GM21825 (cell line): ENCODE results near the gene ADGRG6.
"Not testable (repeated sequence)": the region's sequence is repeated elsewhere in the genome, so short reads cannot be mapped to it uniquely, and the experiment has no call there.

Experiments used
- ATAC-seq: cut with Tn5 transposase; IDR thresholded peaks from one replicate; pipeline ENCODE4 v1.9.1; 2021; ENCODE audit warnings: mild to moderate bottlenecking, moderate library complexity; ENCODE audit not compliant: unreplicated experiment

Gene ADGRG6

GRCh38 chr6:142404751-142405150 lies 102.9 kb downstream of the ADGRG6 start:
- no peak for ATAC-seq

- no peak for ATAC-seq
Observed at GRCh38 chr6:142406131-142406530, 104.3 kb downstream of the ADGRG6 start.

DNA sequence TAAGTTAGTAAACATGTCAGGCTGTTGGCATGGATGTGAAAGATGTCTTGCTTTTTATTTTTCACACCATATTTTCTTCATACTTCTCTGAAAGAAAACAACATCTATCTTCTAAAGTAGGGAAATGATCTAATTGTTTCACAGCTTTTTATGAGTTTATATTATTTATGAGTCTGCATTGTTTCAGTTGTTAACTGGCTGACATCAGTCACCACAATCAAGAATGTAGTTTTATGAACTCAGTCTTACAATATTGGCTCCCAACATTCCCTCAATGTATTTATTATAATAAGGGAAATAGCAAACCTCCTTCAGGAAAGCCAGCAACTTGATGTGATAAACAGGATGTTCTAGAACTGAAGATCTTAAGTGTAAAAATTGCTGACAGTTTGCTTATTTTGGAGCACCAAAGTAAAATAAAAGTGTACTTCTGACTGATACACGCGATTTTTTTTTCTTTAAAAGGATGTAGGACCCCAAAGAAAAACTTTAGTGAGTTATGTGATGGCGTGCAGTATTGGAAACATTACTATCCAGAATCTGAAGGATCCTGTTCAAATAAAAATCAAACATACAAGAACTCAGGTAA lies 106.0 kb downstream of the ADGRG6 start:
- no peak for ATAC-seq

DNA sequence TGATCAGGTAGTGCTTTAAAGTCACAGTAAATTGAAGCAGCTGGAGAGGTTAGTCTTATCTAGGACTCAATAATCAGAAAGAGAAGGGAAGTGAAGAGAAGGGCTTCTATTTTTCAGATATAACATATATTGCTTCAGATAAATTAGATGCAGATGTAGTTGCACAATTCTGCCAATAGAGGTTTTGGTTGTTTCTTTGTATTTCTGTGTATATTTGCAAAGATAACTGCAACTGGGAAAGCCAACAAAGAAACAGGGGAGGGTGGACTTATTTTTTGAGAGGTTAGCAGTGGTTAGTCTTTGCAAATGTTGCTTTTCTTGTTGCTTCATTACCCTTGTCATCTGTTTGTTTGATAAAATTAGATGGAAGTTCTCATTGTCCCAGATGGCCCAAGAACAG lies 106.6 kb downstream of the ADGRG6 start:
- ATAC-seq, result no peak

DNA sequence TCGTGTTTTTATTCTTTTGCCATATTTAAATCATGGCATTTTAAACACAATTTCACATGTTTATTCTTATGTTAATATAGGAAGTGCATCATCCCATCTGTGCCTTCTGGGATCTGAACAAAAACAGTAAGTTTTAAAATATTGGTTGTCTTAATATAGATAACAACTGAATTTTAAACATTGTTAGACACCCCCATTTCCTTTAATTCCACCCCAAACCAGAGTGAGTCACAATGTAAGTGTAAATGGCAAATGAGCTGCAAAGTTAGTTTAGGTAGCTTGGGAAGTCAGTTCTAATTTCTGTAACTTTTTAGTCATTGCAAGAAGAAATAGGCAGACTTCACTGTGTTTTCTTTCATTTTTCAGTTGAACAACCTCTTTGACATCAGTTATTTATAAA lies 108.0 kb downstream of the ADGRG6 start:
- no peak for ATAC-seq

- no peak for ATAC-seq
Observed at GRCh38 chr6:142411145-142411544, 109.3 kb downstream of the ADGRG6 start.

- no peak for ATAC-seq
Observed at GRCh38 chr6:142412241-142412640, 110.4 kb downstream of the ADGRG6 start.

GRCh38 chr6:142412658-142413057 lies 110.9 kb downstream of the ADGRG6 start:
- ATAC-seq, result no peak

- ATAC-seq, result no peak
Observed at GRCh38 chr6:142413111-142413510, 111.3 kb downstream of the ADGRG6 start.

GRCh38 chr6:142414462-142415250 lies 112.8 kb downstream of the ADGRG6 start:
- ATAC-seq, result no peak

DNA sequence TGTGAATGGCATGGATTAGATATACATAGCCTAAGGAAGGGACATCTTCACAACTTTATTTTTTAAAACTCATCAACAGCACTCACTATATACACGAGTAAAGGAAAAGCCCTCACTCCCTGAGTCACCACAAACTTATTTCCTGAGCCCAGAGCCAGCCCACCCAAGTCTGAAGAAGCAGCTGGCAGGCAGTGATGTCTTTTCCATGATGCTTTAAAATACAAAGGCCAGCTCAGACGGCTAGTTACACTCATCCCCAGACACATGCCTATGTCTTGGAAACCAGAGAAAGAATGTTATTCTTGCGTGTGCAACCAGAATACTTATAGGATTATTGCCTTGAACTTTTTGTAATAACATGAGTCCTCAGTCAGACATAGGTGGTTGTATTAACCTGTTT lies 114.4 kb downstream of the ADGRG6 start:
- ATAC-seq, result no peak

DNA sequence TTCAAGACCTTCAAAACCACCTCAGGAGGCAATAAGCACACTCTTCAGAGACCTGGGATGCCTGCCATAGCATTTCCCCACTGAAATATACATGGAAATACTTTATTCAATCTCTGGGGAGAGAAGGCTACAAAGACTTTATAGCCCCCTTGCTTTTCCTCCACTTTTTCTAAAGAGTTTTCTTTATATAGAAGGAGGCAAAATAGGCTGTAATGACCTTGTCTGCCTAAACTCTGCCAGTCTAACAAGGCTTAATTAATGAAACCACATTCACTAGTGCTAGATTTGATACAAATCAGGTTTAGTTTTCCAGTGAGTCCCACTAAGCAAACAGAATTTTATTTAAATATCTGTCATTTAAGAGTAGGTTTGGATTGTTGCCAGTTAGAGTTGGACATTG lies 114.9 kb downstream of the ADGRG6 start:
- no peak for ATAC-seq

DNA sequence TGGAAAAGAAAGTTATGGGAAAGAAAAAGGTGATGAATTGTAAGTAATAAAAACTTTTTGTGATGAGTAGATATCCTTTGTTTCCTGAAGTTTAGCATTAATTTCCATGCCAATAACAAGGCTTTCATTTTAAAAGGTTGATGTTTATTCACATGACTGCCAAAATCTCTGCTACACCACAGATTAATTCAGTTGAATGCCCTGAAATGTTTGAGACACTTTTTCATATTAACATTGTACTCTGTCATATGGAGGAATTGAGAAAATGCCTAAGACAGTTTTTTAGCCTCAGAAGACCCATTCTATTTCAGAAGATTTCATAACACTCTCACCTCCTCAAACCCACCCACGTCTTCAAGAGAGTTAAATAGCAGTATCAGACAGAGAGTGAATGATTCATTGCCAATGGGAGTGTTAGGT lies 115.5 kb downstream of the ADGRG6 start:
- ATAC-seq, result no peak

DNA sequence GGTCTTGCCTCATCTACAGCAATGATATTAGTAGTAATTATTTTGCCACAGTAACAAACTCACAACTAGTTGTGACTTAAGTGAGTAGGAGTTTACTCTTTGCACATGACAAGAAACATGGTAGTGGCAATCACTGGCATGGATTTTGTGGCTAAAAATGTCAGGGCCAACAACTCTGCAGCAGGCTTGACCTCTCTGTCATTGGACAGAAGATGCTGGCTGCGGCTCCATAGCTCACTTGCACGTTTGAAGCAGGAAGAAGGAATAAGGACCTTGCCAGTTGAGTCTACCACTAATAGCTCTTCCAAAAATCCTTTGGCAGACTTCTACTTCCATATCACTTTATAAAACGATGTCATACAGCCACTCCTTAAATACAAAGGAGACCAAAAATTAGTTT lies 117.3 kb downstream of the ADGRG6 start:
- ATAC-seq, result no peak

DNA sequence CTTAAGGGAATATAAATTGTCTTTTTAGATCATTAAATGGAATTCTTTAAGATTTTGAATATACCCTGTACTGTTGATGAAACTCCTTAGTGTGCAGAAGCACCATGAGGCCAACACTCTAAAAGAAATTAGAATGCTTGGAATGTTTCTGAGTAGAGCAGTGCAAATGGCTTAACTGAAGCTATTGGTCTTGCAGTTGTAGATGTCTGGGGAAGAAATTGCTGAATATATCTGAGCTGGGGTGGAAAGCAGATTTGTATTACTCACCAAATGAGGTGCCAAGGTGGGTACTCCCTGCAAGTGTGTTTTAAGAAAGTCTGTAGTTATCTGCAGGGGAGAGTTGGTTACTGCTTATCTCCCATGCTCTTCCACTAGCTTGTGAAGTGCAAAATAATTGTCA lies 119.0 kb downstream of the ADGRG6 start:
- no peak for ATAC-seq

DNA sequence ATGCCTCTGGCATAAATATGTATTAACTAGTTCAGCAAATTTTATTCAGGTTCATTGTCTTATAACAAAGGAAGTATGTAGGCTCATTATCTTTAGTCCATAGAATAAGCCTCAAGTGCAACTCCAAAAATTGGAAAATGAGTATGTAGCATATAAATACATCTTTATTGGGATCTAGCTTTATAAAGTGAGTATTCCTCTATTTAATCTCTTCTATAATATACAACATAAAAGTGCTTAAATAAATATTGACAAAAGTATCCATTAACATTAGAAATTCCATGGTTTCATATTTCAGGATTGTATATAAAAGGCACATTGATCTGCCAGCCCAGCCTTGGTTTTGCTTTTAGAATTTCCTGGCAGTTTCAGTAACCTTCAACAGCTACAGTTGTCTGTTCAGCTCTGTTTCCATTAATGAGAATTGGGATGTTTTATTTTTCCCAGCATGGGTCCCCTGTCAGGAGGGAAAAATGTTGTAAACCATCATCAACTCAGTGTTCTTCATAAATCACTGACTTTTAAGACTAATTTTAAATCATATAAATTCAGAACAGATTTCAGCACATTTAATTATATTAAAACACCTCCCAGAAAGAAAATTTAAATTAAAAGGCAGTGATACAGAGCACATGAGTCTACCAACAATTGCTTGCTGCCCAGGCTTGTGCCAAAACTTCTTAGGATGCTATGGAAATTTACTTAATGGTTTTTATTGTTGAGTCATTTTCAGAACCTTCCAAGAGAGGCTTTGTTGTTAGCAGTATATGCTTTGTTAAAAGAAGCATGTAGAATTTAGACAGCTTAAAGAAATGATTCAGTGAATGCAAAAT lies 119.7 kb downstream of the ADGRG6 start:
- ATAC-seq, result no peak

GRCh38 chr6:142426444-142427132 lies 124.8 kb downstream of the ADGRG6 start:
- not testable (repeated sequence) for ATAC-seq

DNA sequence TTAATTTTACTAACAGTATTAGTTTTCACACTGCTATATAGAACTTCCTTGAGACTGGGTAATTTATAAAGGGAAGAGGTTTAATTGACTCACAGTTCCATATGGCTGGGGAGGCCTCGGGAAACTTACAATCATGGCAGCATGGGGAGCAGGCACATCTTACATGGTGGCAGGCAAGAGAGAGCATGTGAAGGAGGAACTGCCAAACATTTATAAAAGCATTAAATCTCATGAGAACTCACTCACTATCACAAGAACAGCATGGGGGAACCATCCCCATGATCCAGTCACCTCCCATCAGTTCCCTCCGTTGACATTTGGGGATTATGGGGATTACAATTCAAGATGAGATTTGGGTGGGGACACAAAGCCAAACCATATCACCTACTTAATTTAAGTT lies 126.7 kb downstream of the ADGRG6 start:
- not testable (repeated sequence) for ATAC-seq

DNA sequence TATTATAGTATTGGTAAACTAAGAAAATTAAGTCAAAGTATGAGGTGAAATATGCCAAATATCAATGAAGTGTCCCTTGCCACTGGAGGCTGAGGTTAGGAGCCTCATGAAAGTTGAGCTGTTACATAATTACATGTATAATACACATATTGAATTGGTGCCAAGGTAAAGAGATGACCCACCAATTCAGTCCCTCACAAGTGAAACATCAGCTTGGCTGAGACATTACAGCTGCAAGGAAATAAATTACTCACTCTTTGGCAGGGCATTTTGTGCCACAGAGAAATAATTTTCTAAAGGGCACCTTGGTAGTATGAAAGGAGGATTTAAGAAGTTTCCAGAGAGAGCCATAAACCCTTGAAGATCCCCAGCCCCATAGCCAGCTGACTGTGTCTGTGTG lies 127.4 kb downstream of the ADGRG6 start:
- ATAC-seq, result no peak

DNA sequence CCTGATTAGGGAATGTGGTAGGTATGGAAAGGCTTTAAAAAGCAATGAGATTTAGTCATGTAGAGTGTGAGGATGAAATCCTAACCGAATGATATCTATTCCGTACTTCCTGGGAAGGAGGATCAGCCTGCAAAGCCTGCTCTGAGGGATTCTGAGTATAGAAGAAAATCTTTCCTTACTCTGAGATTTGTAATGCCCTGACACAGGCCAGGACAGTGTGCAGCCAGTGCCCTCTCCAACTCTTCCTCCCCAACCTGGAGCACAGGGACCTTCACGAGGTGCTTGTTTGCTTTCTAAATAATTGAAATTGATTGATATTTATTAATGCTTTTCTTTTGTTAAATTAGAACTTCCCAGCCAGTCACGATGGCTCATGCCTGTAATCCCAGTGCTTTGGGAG lies 131.6 kb downstream of the ADGRG6 start:
- no peak for ATAC-seq

GRCh38 chr6:142438898-142439297 lies 137.1 kb downstream of the ADGRG6 start:
- ATAC-seq, result no peak
